Nephron (organoid): ENCODE results near the gene ATP8A2.

Source experiments
- H3K27ac Mint-ChIP-seq, 3 experiments: 2 replicates each; pipeline ENCODE4 v1.8.0; 2020; ENCODE audit warnings: mixed read lengths in 3 of 3, mild to moderate bottlenecking in 2 of 3, moderate library complexity in 1 of 3
- H3K27me3 Mint-ChIP-seq: 2 replicates; pipeline ENCODE4 v1.8.0; 2021; ENCODE audit warnings: low read depth, mild to moderate bottlenecking, moderate library complexity, mixed read lengths
- H3K36me3 Mint-ChIP-seq: 2 replicates; pipeline ENCODE4 v1.8.0; 2020; ENCODE audit warnings: low read depth, mixed read lengths
- H3K4me1 Mint-ChIP-seq: 2 replicates; pipeline ENCODE4 v1.8.0; 2020; ENCODE audit warnings: mixed read lengths
- H3K4me3 Mint-ChIP-seq, 3 experiments: 2 replicates each; pipeline ENCODE4 v1.8.0; 2020; ENCODE audit warnings: mild to moderate bottlenecking in 3 of 3, mixed read lengths in 3 of 3, moderate library complexity in 2 of 3
- H3K9me3 Mint-ChIP-seq: 2 replicates; pipeline ENCODE4 v1.8.0; 2020; ENCODE audit warnings: mixed read lengths
- TF ChIP-seq, protein P1 (sequence below), 3 experiments: fragments of 200-600 bp; sonication (generic); IDR thresholded peaks; one replicate each; pipeline ENCODE4 v1.5.0; 2021; ENCODE audit warnings: antibody characterized with exemption in 3 of 3; ENCODE audit not compliant: unreplicated experiment in 3 of 3

ATP8A2 gene

DNA sequence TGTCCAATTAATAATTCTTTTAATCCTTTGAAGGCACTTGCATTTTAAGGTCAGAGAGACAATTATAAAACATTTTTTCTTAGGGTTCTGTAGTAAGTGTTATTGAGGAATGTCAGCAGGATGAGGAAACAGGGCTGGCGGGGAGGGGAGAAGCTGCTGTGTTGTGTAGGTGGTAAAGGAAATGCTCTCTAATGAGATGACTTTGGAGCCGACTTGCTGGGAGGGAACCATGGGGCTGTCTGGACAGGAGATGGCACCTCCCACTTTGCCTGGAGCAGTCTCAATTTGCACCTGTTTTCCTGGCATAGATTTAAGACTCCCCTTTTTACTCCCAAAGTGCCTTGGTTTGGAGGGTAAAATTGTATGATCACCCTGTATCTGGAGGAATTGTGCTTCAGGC lies 230.4 kb downstream of the ATP8A2 start:
- Mint-ChIP-seq H3K27ac (no peak overlapping the region), H3K4me1 (no peaks in the 10 kb centered on the region), H3K36me3 (no peaks in the 10 kb centered on the region), H3K4me3 (no peak overlapping the region), H3K9me3 (no peaks in the 10 kb centered on the region), H3K27me3 (no peaks in the 10 kb centered on the region)
- TF ChIP-seq, protein P1, sequence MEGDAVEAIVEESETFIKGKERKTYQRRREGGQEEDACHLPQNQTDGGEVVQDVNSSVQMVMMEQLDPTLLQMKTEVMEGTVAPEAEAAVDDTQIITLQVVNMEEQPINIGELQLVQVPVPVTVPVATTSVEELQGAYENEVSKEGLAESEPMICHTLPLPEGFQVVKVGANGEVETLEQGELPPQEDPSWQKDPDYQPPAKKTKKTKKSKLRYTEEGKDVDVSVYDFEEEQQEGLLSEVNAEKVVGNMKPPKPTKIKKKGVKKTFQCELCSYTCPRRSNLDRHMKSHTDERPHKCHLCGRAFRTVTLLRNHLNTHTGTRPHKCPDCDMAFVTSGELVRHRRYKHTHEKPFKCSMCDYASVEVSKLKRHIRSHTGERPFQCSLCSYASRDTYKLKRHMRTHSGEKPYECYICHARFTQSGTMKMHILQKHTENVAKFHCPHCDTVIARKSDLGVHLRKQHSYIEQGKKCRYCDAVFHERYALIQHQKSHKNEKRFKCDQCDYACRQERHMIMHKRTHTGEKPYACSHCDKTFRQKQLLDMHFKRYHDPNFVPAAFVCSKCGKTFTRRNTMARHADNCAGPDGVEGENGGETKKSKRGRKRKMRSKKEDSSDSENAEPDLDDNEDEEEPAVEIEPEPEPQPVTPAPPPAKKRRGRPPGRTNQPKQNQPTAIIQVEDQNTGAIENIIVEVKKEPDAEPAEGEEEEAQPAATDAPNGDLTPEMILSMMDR (IDR thresholded peaks at IDR 0.05; ENCODE audit: unreplicated experiment in 3 of 3): no peak

- Mint-ChIP-seq H3K4me3 (no peak overlapping the region), H3K27me3 (no peaks in the 10 kb centered on the region), H3K4me1 (peaks cover 9% of the 10 kb centered on the region), H3K9me3 (peaks cover 3% of the 10 kb centered on the region), H3K36me3 (no peaks in the 10 kb centered on the region), H3K27ac (no peak overlapping the region)
- TF ChIP-seq, protein P1 (IDR thresholded peaks at IDR 0.05; ENCODE audit: unreplicated experiment in 3 of 3): no peak
These were observed 232.3 kb downstream of the ATP8A2 start for GRCh38 chr13:25604106-25604505.

GRCh38 chr13:25607096-25607495 lies 235.3 kb downstream of the ATP8A2 start:
- no peak overlapping the region for H3K4me3 Mint-ChIP-seq
- TF ChIP-seq, protein P1 (IDR thresholded peaks at IDR 0.05; ENCODE audit: unreplicated experiment in 3 of 3): no peak
- H3K4me1 Mint-ChIP-seq: peaks cover 9% of the 10 kb centered on the region
- peaks cover 25% of the 10 kb centered on the region for H3K9me3 Mint-ChIP-seq
- H3K36me3 Mint-ChIP-seq: peaks cover 4% of the 10 kb centered on the region
- H3K27me3 Mint-ChIP-seq: no peaks in the 10 kb centered on the region
- no peak overlapping the region for H3K27ac Mint-ChIP-seq

- TF ChIP-seq, protein P1 (IDR thresholded peaks at IDR 0.05; ENCODE audit: unreplicated experiment in 3 of 3): no peak
- H3K27me3 Mint-ChIP-seq: no peaks in the 10 kb centered on the region
- peaks cover 34% of the 10 kb centered on the region for H3K9me3 Mint-ChIP-seq
- H3K36me3 Mint-ChIP-seq: peaks cover 4% of the 10 kb centered on the region
- H3K27ac Mint-ChIP-seq: no peak overlapping the region
- H3K4me3 Mint-ChIP-seq: no peak overlapping the region
- H3K4me1 Mint-ChIP-seq: peaks cover 9% of the 10 kb centered on the region
These were observed 236.4 kb downstream of the ATP8A2 start for GRCh38 chr13:25608181-25608580.

DNA sequence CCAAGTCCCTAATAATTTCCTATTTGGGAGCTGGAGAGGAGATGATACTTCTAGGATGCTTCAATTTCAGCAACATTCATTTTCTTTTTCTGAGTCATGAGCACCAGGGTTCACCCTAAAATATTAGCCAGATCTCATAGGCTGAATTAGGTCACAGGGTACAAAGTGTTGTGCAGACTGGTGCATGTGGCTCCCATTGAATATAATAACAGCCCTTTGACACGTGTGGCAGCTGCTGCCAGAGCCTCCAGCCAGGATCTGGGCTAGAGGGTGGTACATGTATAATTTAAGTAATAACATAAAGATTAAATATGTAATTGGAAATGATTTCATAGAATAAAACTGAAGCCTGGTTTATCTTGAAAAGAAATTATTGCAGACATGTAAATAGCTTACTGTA lies 244.9 kb downstream of the ATP8A2 start:
- H3K9me3 Mint-ChIP-seq: peaks cover 35% of the 10 kb centered on the region
- TF ChIP-seq, protein P1 (IDR thresholded peaks at IDR 0.05; ENCODE audit: unreplicated experiment in 3 of 3): no peak
- H3K4me3 Mint-ChIP-seq: no peak overlapping the region
- no peaks in the 10 kb centered on the region for H3K27me3 Mint-ChIP-seq
- H3K36me3 Mint-ChIP-seq: no peaks in the 10 kb centered on the region
- no peaks in the 10 kb centered on the region for H3K4me1 Mint-ChIP-seq
- H3K27ac Mint-ChIP-seq: no peak overlapping the region

DNA sequence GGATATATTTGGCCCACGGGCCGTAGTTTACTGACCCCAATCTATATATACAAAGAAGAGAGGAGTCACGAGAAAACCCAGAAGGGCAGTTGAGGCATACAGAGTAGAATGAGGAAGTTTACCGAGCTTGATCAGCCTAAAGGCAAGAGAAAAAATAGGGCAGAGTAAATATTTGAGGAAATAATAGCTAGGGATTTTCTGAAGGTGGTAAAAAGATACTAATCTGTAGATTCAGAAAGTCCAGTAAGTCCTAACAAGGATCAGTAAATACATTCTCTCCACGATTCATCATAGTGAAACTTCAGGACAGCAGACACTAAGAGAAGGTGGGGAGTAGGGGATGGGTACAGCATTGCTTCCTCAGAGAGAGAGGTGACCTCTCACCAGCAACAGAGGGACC lies 248.1 kb downstream of the ATP8A2 start:
- Mint-ChIP-seq H3K4me1 (peaks cover 2% of the 10 kb centered on the region), H3K27ac (no peak overlapping the region), H3K27me3 (no peaks in the 10 kb centered on the region), H3K9me3 (peaks cover 11% of the 10 kb centered on the region), H3K4me3 (no peak overlapping the region), H3K36me3 (no peaks in the 10 kb centered on the region)
- TF ChIP-seq, protein P1 (IDR thresholded peaks at IDR 0.05; ENCODE audit: unreplicated experiment in 3 of 3): no peak
